SK-N-MC (cell line): ENCODE results near the gene MBNL2.

Source experiments
- DNase-seq: peaks from one replicate; pipeline ENCODE4 v3.0.0-alpha.2; 2011; ENCODE audit warnings: low read depth, low spot score
- H3K27ac ChIP-seq: fragments of 200-600 bp; sonication (generic); 2 replicates; pipeline ENCODE4 v1.5.1; 2016; ENCODE audit warnings: mixed run types
- H3K36me3 ChIP-seq: fragments of 200-600 bp; sonication (generic); 2 replicates; pipeline ENCODE4 v1.6.1; 2017; ENCODE audit warnings: antibody characterized with exemption, low read length, mixed read lengths; ENCODE audit not compliant: insufficient read depth
- H3K4me3 ChIP-seq: fragments of 200-600 bp; sonication (generic); 2 replicates; pipeline ENCODE4 v1.5.1; 2016
- H3K9ac ChIP-seq: fragments of 200-600 bp; sonication (generic); 2 replicates; pipeline ENCODE4 v1.8.0; 2017; ENCODE audit warnings: mixed run types, mixed read lengths; ENCODE audit not compliant: insufficient read length
- H3K9me3 ChIP-seq: fragments of 200-600 bp; sonication (generic); 2 replicates; pipeline ENCODE4 v1.6.1; 2017; ENCODE audit warnings: low read depth, mild to moderate bottlenecking, antibody characterized with exemption, low read length, moderate library complexity, mixed read lengths
- EZH2 ChIP-seq: fragments of 200-600 bp; sonication (generic); IDR thresholded peaks from one replicate; pipeline ENCODE4 v1.6.1; 2017; ENCODE audit warnings: antibody characterized with exemption
- FOXP2 ChIP-seq: optimal IDR thresholded peaks from 2 replicates; pipeline ENCODE3; 2011; ENCODE audit warnings: mild to moderate bottlenecking, moderate library complexity; ENCODE audit not compliant: insufficient read depth; ENCODE audit errors: extremely low read length, control extremely low read depth
- POLR2AphosphoS5 ChIP-seq: IDR thresholded peaks from 2 replicates; pipeline ENCODE4 v1.6.1; 2012; ENCODE audit warnings: mild to moderate bottlenecking, low read depth, low read length, borderline replicate concordance

The MBNL2 gene

DNA sequence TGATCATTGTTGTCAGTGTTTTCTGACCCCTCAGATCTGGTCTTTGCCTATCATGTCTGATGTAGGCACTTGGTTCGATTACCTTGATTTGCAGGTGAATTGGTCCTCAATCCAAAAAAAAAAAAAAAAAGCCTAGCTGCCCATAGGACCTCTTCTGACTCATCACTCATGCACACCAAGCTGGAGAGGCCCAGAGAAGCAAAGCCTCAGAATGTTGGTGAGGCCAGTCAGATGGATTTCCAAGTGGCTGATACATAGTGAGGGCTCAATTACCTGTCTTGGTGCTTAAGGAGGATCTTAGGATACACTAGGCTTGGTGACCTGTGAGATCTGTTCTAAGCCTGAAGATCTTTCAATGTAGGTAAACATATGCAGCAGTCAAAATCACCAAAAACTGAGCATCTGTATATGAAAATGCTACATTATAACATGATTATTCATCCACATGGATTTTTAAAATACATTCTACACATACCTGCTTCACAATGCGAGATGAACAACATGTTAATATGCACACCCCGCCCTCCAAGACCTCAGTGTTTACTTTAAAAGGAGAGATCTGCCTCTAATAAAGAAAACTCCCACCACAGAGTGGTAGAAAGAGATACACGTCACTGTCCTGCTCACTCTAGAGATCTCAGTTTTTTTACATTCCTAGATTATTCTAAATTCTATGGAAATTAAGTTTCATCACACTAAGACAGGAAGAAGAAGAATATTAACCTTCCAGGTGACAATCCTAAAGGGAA lies 132.0 kb downstream of the MBNL2 start:
- TF ChIP-seq POLR2AphosphoS5 (no peak), FOXP2 (no peak), EZH2 (no peak)
- Histone ChIP-seq H3K9me3 (no peaks in the 10 kb centered on the region), H3K36me3 (peaks cover 4% of the 10 kb centered on the region), H3K4me3 (no peak overlapping the region), H3K27ac (no peak overlapping the region), H3K9ac (no peak overlapping the region)
- DNase-seq, result no peak

DNA sequence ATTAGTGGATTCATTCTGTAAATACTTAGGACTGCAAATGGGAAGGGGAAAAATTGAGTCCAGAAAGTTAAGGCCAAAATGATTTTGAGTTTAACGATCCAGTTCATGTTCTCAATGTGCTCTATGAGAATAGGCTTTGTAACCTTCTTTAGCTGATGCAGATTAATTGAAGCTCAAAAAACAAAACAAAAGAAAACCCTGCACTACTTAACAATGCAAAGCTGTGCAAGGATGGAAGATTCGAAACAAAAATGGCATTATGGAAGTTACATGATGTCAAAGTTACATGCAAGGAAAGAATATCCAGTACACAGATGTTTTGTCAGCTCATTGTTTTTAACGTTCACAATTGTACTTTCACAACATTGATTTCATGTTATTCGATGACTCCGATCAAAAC lies 132.7 kb downstream of the MBNL2 start:
- no peaks in the 10 kb centered on the region for H3K9me3 ChIP-seq
- peaks cover 4% of the 10 kb centered on the region for H3K36me3 ChIP-seq
- no peak overlapping the region for H3K9ac ChIP-seq
- H3K27ac ChIP-seq, result no peak overlapping the region
- H3K4me3 ChIP-seq, result no peak overlapping the region
- no peak for TF ChIP-seq FOXP2
- TF ChIP-seq EZH2, result no peak
- TF ChIP-seq POLR2AphosphoS5, result no peak
- DNase-seq, result no peak

DNA sequence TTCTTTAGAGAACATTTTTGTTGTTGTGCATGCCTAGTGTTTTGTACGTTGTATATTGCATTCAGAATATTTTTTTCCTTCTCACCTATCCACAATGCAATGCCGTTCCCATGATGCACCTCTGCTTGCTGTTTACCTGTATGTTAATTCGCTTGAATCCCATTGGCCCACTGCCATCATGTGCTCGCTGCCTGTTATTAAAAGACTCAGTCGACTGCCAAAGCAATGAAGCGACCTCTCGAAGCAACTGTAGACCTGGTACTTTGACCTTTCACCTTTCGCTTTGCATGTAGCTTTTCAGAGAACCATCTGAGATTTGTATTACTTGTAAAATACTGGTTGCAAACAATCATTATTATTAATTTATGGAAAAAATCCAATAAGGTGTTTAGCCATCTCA lies 134.5 kb downstream of the MBNL2 start:
- Histone ChIP-seq H3K27ac (no peak overlapping the region), H3K9ac (no peak overlapping the region), H3K4me3 (no peak overlapping the region), H3K9me3 (no peaks in the 10 kb centered on the region), H3K36me3 (no peaks in the 10 kb centered on the region; the same call in 1 of the 2 replicates)
- TF ChIP-seq POLR2AphosphoS5 (no peak), FOXP2 (no peak), EZH2 (no peak)
- no peak for DNase-seq

DNA sequence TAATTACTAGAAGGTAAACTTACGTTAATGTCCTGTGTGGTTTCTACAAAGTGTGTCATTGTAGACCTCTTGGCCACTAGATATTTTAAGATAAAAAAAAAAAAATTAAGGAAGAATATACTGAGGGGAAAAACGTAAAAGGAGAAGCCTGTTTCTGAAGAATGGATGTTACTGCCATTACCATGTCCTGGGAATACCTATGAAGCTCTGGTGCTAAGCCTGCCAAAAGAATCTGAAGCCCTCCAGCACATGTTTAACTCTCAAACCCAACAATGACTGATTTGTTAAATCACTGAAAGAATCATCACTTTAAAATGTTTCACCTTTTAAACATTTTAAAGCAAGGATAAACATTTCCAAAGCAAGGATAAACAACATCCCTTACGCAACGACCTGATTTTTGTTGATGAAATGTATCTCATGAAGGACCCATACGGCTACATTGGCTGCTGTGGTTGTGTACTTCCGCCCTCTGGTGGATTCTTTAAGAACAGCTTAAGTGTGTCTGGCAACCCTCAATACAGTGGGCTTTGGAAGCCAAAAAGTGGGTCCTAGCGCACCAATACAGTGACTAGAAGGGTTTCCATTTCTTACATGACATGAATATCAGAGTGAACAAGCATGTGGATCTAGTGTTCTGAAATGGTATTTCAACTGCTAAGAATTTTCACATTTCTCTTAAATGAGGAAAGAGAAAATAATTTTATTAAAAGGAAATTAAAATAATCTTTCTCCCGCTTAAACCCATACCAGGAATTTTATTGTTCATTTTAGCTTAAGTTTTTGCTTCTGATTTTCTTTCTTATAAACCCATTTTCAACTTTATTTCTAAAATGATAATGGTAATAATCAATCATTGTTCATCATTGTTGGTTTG lies 137.3 kb downstream of the MBNL2 start:
- no peak overlapping the region for H3K9ac ChIP-seq
- TF ChIP-seq EZH2, result no peak
- no peak for TF ChIP-seq FOXP2
- no peak for TF ChIP-seq POLR2AphosphoS5
- peak; percentile 52 for DNase-seq
- H3K36me3 ChIP-seq, result no peaks in the 10 kb centered on the region; the same call in 1 of the 2 replicates
- no peak overlapping the region for H3K27ac ChIP-seq
- no peaks in the 10 kb centered on the region for H3K9me3 ChIP-seq
- no peak overlapping the region for H3K4me3 ChIP-seq

DNA sequence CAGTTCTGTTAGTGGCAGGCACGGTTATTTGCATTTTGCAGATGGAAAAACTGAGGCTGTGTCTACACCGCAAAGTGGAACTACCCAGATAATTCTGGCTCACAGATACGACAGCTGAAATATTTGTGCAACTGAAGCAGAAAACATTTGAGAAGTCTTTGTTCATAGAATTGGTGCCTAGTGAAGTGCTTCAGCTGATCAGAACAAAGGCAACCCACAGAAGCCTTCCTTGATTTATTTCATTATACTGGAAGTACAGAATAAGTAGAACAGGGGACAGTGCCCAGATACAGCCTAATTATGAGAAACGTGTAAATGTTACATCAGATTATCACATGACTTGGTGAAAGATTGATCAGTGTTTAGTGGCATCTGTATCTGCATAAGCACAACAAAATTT lies 138.5 kb downstream of the MBNL2 start:
- no peak for DNase-seq
- no peak for TF ChIP-seq EZH2
- TF ChIP-seq FOXP2, result no peak
- TF ChIP-seq POLR2AphosphoS5, result no peak
- H3K27ac ChIP-seq, result no peak overlapping the region
- H3K4me3 ChIP-seq, result no peak overlapping the region
- no peaks in the 10 kb centered on the region for H3K9me3 ChIP-seq
- H3K36me3 ChIP-seq, result no peaks in the 10 kb centered on the region; the same call in 1 of the 2 replicates
- H3K9ac ChIP-seq, result no peak overlapping the region

DNA sequence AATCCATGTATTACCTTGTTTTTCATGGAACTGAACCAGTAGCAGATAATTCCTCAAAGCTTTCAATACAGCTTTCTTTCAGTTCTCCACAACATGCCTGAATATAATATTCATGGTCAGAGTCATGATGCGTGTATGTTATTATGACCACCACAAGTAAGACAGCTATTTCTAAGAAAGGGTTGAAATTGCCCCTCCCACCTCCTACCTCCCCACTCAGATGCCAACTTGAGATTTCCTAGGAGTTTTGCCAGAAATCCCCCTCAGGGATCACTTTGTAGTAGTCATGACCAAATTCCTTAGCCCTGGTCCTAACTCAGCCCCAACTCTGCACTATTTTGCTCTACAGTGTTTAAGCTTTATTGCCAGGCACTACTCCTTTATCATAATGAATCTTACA lies 141.9 kb downstream of the MBNL2 start:
- no peak for TF ChIP-seq POLR2AphosphoS5
- TF ChIP-seq FOXP2, result no peak
- no peak for TF ChIP-seq EZH2
- H3K36me3 ChIP-seq, result no peaks in the 10 kb centered on the region; the same call in none of the 2 replicates
- H3K9ac ChIP-seq, result no peak overlapping the region
- DNase-seq, result no peak
- no peak overlapping the region for H3K27ac ChIP-seq
- H3K4me3 ChIP-seq, result no peak overlapping the region
- H3K9me3 ChIP-seq, result no peaks in the 10 kb centered on the region

DNA sequence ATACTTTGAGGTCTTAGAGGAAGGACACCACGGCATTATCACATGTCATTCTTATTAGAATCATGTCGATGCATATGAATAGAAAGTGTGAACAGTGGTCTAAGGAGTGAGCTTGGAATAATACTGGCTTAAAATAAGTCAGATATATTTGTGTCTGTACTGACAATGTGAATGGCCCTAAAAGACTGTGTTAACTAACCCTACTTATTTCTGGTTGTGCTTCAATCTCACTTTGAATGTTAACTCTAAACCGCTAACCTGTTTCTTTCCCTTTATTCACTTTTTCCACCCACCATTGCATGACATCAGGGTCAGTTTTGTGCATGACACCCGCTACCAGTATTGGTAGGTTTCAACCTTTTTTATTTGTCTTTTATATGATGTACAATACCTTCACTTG lies 142.7 kb downstream of the MBNL2 start:
- H3K36me3 ChIP-seq, result no peaks in the 10 kb centered on the region; the same call in none of the 2 replicates
- no peaks in the 10 kb centered on the region for H3K9me3 ChIP-seq
- no peak overlapping the region for H3K27ac ChIP-seq
- DNase-seq, result no peak
- no peak overlapping the region for H3K4me3 ChIP-seq
- no peak for TF ChIP-seq FOXP2
- TF ChIP-seq POLR2AphosphoS5, result no peak
- TF ChIP-seq EZH2, result no peak
- H3K9ac ChIP-seq, result no peak overlapping the region

DNA sequence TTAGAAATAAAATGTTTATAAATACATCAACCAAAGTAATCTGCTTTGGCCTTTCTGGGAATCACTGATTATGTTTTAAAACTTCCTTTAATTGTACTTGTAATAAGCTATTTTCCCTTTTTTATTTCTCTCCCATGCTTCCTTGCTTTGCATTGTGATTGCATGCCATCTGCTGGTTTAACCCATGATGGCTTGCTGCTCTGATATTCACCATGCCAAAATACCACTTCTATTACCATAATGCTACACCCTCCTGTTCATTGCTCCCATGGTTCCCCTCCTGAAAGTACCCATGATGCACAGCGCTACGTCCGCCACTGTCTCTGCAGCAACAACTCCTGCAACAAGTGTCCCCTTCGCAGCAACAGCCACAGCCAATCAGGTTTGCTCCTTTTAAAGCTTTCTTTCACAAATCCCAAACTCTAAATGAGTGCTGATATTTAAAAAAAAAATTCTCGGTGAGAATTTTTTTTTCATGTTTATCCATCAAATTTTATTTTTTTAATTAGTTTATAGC lies 144.1 kb downstream of the MBNL2 start:
- no peak overlapping the region for H3K4me3 ChIP-seq
- no peak for DNase-seq
- H3K27ac ChIP-seq, result no peak overlapping the region

More for the DNA sequence above, 144.1 kb downstream of the MBNL2 start:
- TF ChIP-seq EZH2 (no peak), FOXP2 (no peak), POLR2AphosphoS5 (no peak)
- Histone ChIP-seq H3K36me3 (no peaks in the 10 kb centered on the region; the same call in 1 of the 2 replicates), H3K9me3 (no peaks in the 10 kb centered on the region), H3K9ac (no peak overlapping the region)
